ENCODE data around the gene MEA1.
A peak's percentile ranks its signal among the peaks of the same experiment; 100 is the strongest.

MEA1 gene

DNA sequence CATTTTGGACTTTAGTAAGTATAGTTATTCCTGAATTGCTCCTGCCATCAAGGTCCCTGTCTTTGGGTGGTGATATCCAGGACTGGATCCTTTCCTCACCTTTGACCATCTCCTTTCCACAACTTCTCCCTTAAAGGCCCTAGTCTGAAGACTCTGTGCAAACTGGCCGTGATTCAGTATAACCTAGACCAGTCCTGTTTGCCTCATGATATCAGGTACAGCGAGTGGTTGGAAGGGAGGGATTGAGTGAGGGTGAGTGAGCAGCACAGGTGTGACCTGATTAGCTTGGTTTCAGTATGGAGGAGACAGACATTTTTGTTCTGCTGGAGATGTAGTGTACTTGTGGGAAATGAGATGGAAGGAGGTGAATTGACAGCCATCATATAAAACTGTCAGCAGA lies 5.4 kb upstream of the MEA1 start:
- no peaks in the 10 kb centered on the region for H3K9me3 Mint-ChIP-seq
- DNase-seq = no peak
- no peak overlapping the region for H3K4me3 Mint-ChIP-seq
- no peak overlapping the region for H3K27ac Mint-ChIP-seq
- H3K4me1 Mint-ChIP-seq = peaks cover 42% of the 10 kb centered on the region
- peaks cover 30% of the 10 kb centered on the region for H3K36me3 Mint-ChIP-seq (ENCODE audit: low read depth)
- TF ChIP-seq, protein P1, sequence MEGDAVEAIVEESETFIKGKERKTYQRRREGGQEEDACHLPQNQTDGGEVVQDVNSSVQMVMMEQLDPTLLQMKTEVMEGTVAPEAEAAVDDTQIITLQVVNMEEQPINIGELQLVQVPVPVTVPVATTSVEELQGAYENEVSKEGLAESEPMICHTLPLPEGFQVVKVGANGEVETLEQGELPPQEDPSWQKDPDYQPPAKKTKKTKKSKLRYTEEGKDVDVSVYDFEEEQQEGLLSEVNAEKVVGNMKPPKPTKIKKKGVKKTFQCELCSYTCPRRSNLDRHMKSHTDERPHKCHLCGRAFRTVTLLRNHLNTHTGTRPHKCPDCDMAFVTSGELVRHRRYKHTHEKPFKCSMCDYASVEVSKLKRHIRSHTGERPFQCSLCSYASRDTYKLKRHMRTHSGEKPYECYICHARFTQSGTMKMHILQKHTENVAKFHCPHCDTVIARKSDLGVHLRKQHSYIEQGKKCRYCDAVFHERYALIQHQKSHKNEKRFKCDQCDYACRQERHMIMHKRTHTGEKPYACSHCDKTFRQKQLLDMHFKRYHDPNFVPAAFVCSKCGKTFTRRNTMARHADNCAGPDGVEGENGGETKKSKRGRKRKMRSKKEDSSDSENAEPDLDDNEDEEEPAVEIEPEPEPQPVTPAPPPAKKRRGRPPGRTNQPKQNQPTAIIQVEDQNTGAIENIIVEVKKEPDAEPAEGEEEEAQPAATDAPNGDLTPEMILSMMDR (IDR thresholded peaks at IDR 0.05) = no peak
- H3K27me3 Mint-ChIP-seq (ENCODE audit: low read depth, poor library complexity) = peaks cover 6% of the 10 kb centered on the region

DNA sequence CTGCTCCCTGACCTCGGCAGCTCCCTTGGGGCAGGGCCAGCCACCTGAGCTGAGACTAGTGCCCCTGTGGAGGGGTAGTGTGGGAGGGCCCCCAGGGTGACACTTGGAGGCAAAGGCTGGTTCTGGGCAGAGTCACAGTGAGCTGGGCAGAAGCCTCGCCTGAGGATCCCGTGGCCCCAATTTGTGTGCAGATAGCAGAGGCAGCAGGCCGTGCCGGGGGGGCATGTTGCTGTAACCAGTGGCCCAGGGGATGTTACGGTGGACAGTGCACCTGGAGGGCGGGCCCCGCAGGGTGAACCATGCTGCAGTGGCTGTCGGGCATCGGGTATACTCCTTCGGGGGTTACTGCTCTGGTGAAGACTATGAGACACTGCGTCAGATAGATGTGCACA lies 3.2 kb upstream of the MEA1 start:
- Mint-ChIP-seq H3K9me3 (no peaks in the 10 kb centered on the region), H3K27me3 (ENCODE audit: low read depth, poor library complexity) (peaks cover 4% of the 10 kb centered on the region), H3K36me3 (ENCODE audit: low read depth) (peaks cover 23% of the 10 kb centered on the region), H3K4me3 (no peak overlapping the region), H3K27ac (no peak overlapping the region), H3K4me1 (peaks cover 56% of the 10 kb centered on the region)
- DNase-seq = no peak
- TF ChIP-seq, protein P1 (IDR thresholded peaks at IDR 0.05) = no peak

DNA sequence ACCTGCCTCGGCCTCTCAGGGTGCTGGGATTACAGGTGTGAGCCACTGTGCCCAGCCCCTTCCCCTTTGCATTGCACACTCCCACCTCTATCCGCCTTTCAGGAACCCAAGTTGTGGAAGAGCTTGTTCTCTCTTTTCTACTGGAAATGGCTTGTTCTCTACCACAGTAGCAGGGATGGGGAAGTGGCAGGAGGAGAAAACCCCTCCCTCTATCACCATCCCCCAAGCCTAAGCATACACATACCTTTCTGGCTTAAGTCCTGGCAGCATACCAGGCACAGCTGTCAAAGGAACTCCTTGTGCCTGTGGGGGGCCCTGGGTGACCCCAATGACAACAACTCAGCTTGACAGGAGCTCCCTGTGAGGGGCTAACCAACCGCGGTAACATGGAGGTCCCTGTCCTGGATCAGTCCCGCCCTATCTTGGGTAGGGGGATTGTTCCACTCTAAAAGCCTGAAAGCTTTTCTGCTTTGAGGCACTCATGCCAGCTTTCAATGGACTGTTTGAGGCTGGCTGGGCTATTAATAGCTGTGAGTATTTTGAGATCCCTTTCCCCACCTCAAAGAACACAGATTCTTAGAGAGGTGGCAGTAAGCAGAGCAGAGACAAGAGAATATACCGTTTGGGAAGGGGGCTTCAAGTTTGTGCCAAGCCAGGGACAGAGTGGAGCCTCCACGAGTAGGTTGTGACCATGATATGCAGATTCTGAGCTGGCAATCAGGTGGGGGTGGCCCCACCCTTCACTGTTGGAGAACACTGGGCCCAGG lies 2.6 kb upstream of the MEA1 start:
- Mint-ChIP-seq H3K4me3 (peak overlapping the region; percentile 63), H3K9me3 (no peaks in the 10 kb centered on the region), H3K4me1 (peaks cover 56% of the 10 kb centered on the region), H3K36me3 (ENCODE audit: low read depth) (peaks cover 23% of the 10 kb centered on the region), H3K27ac (peak overlapping the region; percentile 16), H3K27me3 (ENCODE audit: low read depth, poor library complexity) (peaks cover 4% of the 10 kb centered on the region)
- TF ChIP-seq, protein P1 (IDR thresholded peaks at IDR 0.05) = no peak
- DNase-seq = no peak

DNA sequence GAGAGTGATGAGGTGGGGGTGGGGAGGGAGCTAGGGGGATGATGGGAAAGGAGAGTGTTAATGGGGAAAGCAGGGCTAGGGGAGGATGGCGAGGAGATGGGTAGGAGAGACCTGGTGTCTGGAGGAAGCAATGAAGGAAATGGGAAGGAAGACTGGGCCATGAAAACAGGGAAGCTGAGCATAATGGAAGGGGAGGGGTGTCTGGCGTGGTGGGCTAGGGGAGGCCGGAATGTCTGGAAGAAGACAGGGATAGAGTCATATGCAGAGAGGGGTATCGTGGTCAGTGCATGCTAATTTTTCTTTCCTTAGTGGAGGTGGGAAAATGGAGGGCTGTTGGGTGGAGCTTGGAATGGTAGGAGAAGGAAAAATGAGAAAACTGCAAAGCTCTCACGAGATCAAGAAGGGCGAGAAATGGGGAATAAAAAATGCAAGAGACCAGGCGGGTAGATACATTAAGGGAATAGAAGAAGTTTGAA lies 726 bp upstream of the MEA1 start:
- TF ChIP-seq, protein P1 (IDR thresholded peaks at IDR 0.05) = no peak
- DNase-seq = no peak
- Mint-ChIP-seq H3K36me3 (ENCODE audit: low read depth) (peaks cover 29% of the 10 kb centered on the region), H3K9me3 (no peaks in the 10 kb centered on the region), H3K27me3 (ENCODE audit: low read depth, poor library complexity) (peaks cover 4% of the 10 kb centered on the region), H3K27ac (peak overlapping the region; percentile 83), H3K4me1 (peaks cover 57% of the 10 kb centered on the region), H3K4me3 (peak overlapping the region; percentile 93)

DNA sequence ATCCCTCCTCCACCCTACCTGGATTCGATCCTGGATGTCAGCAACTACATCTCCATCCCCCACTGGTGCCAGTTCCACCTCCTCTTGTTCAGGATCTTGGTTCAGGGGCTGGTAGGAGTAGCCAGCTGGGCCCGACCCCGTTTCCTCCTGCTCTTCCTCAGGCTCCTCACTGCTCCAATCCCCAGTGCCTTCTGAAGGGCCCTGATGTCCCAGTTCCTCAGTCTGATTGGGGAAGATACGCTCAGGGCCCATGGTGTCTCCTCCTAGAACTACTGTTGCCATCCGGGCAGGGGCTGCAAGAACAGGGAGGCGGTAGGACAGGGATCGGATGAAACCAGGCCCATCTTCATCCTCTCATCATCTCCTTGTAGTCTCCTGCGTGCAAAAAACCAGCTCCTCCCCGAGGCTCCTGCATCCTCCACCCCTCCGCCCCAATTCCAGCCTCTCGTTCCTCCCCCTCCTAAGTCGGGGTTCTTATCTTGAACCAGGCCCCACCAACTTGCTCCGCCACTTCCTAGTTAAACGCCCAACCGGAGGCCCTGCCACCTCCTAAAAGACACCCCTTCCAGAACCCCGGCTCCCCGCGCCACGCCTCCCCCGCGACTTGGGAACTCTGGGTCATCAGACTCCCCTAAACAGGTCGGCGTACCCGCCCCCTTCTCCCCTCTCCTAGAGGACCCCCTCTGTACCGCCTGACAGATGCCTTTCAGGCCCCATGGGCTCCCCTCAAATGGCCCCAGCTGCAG lies 476 bp downstream of the MEA1 start:
- peak overlapping the region; percentile 79 for H3K27ac Mint-ChIP-seq
- no peaks in the 10 kb centered on the region for H3K27me3 Mint-ChIP-seq (ENCODE audit: low read depth, poor library complexity)
- no peaks in the 10 kb centered on the region for H3K9me3 Mint-ChIP-seq
- H3K4me1 Mint-ChIP-seq = peaks cover 57% of the 10 kb centered on the region
- no peak for DNase-seq
- peak overlapping the region; percentile 93 for H3K4me3 Mint-ChIP-seq
- TF ChIP-seq, protein P1 (IDR thresholded peaks at IDR 0.05) = no peak
- H3K36me3 Mint-ChIP-seq (ENCODE audit: low read depth) = peaks cover 22% of the 10 kb centered on the region
